SH-SY5Y (cell line): ENCODE results near the gene SULT1C2.

Experiments
- GATA2 ChIP-seq: IDR thresholded peaks from 2 replicates; pipeline ENCODE4 v1.6.1; 2011; ENCODE audit warnings: mild to moderate bottlenecking, low read depth, low read length
- GATA3 ChIP-seq: IDR thresholded peaks from 2 replicates; pipeline ENCODE4 v1.6.1; 2011; ENCODE audit warnings: low read depth, mild to moderate bottlenecking, low read length, moderate library complexity

- no peak for TF ChIP-seq GATA2
- TF ChIP-seq GATA3, result no peak
Measured at GRCh38 chr2:108293850-108294249, 5.2 kb downstream of the SULT1C2 start.
